Activated CD8-positive, alpha-beta T cell treated with anti-CD3 and anti-CD28 coated beads for 36 hours (primary cell): ENCODE results near the gene PTBP3. TPM values are rescaled to one million over a fixed set of nuclear protein-coding genes. Genes with fewer than 3 reads are reported as not detected.
A peak's percentile ranks its signal among the peaks of the same experiment; 100 is the strongest.

Experiments used
- ATAC-seq: fragments of 200-7000 bp; cut with Tn5 transposase; one replicate; pipeline ENCODE4 v1.10.0; 2021; ENCODE audit warnings: mild to moderate bottlenecking, moderate library complexity
- CTCF ChIA-PET: fragments of 350-600 bp; sonication (Branson Sonifier 250); formaldehyde crosslinking; loops from one replicate; lab custom pipeline; 2021; ENCODE audit warnings: antibody characterized with exemption; lab: Charles Lee
- POLR2A ChIA-PET: fragments of 350-600 bp; sonication (Branson Sonifier 250); formaldehyde crosslinking; loops from one replicate; lab custom pipeline; 2021; ENCODE audit warnings: antibody characterized with exemption; lab: Charles Lee
- DNase-seq: peaks from one replicate; pipeline ENCODE4 v3.0.0-alpha.2; 2020
- H3K27ac Mint-ChIP-seq: one replicate; pipeline ENCODE4 v1.8.0; 2021; ENCODE audit warnings: mild to moderate bottlenecking, mixed read lengths
- H3K27me3 Mint-ChIP-seq: one replicate; pipeline ENCODE4 v1.8.0; 2021; ENCODE audit warnings: mixed read lengths
- H3K36me3 Mint-ChIP-seq: one replicate; pipeline ENCODE4 v1.8.0; 2021; ENCODE audit warnings: low read depth, mixed read lengths
- H3K4me1 Mint-ChIP-seq: one replicate; pipeline ENCODE4 v1.8.0; 2021; ENCODE audit warnings: low read depth, mixed read lengths
- H3K4me3 Mint-ChIP-seq: one replicate; pipeline ENCODE4 v1.8.0; 2021; ENCODE audit warnings: mild to moderate bottlenecking, moderate library complexity, mixed read lengths
- H3K9me3 Mint-ChIP-seq: one replicate; pipeline ENCODE4 v1.8.0; 2021; ENCODE audit warnings: mixed read lengths
- CTCF ChIP-seq: fragments of 200-600 bp; IDR thresholded peaks from one replicate; pipeline ENCODE4 v1.8.0; 2022; ENCODE audit warnings: antibody characterized with exemption, mild to moderate bottlenecking
- intact Hi-C: fragments of 100-400 bp; cut with micrococcal nuclease; formaldehyde crosslinking; loops from one replicate; pipeline ENCODE4 v1.10.0; 2022
- total RNA-seq, 2 experiments: library from RNA; stranded (reverse); gene quantifications; one replicate each; pipeline ENCODE4 v1.2.3, GENCODE V29; 2021

Gene PTBP3
- total RNA-seq, 2 experiments from 2014 or later = 108 to 120 TPM

GRCh38 chr9:112169368-112169767 lies 164.1 kb downstream of the PTBP3 start:
- Mint-ChIP-seq H3K4me3 (no peak overlapping the region), H3K36me3 (peaks cover 2% of the 10 kb centered on the region), H3K4me1 (peaks cover 51% of the 10 kb centered on the region), H3K27me3 (no peaks in the 10 kb centered on the region), H3K9me3 (no peaks in the 10 kb centered on the region), H3K27ac (no peak overlapping the region)
- DNase-seq = no peak
- intact Hi-C loops = no loop called here
- POLR2A ChIA-PET = no interaction called here
- no peak for ATAC-seq
- no peak for TF ChIP-seq CTCF
- CTCF ChIA-PET = no interaction called here

- CTCF ChIA-PET = no interaction called here
- POLR2A ChIA-PET = no interaction called here
- intact Hi-C loops = no loop called here
- TF ChIP-seq CTCF = no peak
- DNase-seq (peak; percentile 33), ATAC-seq (peak; percentile 55)
- Mint-ChIP-seq H3K27me3 (no peaks in the 10 kb centered on the region), H3K36me3 (no peaks in the 10 kb centered on the region), H3K4me3 (no peak overlapping the region), H3K4me1 (peaks cover 41% of the 10 kb centered on the region), H3K27ac (no peak overlapping the region), H3K9me3 (no peaks in the 10 kb centered on the region)
Observed at GRCh38 chr9:112168197-112168596, 165.2 kb downstream of the PTBP3 start.

Other genes starting within 250 kb of the PTBP3 start
- gene SUSD1, start 158.3 kb downstream of the PTBP3 start, total RNA-seq = 1 to 10 TPM; 3.0 to 3.6 TPM
- gene HSDL2, start 46.5 kb upstream of the PTBP3 start, total RNA-seq = 10 to 100 TPM; 24.5 to 25.3 TPM
- 10 to 100 TPM; 14.9 to 15.3 TPM for gene KIAA1958, start 153.2 kb upstream of the PTBP3 start, total RNA-seq